Measurements from ENCODE around the gene BOLA2B.
"Not testable (repeated sequence)": the region's sequence is repeated elsewhere in the genome, so short reads cannot be mapped to it uniquely, and the experiment has no call there.

The BOLA2B gene

DNA sequence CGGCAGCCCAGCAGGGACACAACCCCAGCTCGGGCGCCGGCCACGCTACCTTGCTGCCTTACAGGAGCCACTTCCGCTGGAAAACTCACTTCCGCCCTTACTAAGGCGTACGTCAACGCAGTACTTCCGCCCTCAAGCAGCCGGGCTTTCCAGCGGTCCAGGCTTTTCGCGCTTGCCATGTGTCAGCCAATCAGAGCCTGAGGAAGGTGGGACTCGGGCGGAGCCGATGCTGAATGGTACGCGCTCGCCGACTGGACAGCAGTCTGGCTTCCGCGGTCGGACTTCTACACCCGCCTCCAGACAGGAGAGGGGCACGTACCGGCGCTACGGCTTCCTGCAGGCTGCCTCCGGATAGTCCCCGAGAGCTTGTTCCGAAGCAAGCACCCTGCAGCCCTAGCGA, at the start of gene BOLA2B, which contains the start of gene SLX1A:
TSS of gene BOLA2B (minus strand) at position 52 of the 400 bp plus-strand sequence. CDS start 71 bp downstream, outside the sequence.
TSS of gene SLX1A (plus strand) at position 261 of the 400 bp plus-strand sequence. CDS start 210 bp downstream, outside the sequence.
- peak within 1 kb of the TSS; percentile 42 for H3K4me3 ChIP-seq (ENCODE audit: low read length)
- not testable (repeated sequence) for DNase-seq (ENCODE audit: low read depth)

DNA sequence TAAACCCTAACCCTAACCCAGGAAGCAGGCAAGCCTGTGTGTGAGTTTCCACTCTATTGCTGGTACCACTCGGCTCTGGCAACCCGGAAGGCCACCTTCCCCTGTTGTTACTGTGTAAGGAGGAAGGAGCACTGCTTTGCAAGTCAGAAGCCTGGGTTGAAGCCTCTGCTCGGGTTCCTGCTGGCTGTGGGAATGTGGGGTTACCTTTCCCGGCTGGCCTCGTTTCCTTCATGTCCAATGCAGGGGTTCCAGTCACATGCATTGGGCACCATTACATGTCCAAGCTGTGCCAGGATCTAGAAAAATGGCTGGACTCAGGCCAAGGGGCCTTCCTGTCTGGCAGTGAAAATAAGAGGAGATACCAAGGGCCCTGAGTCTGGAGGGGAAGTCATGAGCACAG, 23.6 kb upstream of the BOLA2B start:
- DNase-seq (ENCODE audit: low read depth); H3K4me3 ChIP-seq (ENCODE audit: low read length): not testable (repeated sequence)

DNA sequence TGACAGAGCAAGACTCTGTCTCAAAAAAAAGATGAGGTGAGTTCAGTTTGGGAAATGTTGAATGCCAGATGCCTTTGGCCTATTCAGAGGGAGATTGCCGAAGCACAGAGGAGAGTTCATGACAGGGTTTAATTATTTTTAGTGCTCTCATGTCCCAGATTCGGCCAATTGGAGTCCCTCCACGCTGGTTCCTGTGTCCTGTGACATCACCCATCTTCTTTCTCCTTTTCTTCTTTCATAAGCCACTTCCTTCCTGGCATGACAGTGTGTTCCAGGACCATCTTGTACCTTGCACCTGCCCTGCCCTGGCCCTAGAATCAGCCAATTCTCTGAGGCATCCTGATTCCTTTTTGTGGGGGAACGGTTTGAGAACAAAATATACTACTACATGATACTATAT, 17.9 kb upstream of the BOLA2B start:
- not testable (repeated sequence) for DNase-seq (ENCODE audit: low read depth); H3K4me3 ChIP-seq (ENCODE audit: low read length)

DNA sequence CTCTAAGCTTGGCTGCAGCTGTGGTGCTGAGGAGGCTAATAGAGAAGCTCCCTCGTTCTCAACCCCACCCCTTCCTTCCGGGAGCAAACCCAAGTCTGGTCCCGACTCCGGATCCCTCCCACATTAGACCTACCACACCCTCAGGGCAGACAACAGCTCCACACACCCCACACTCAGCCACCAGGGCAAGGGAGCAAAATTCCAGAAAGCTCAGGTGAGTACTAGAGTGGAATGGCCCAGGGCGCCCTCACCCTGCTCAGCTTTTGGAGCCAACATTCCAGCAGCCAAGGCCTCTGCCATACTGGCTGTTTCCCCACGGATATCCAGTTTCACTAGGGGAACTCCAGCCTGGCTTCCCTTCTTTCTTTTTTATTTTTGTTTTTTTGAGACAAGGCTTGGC, 15.6 kb upstream of the BOLA2B start:
- DNase-seq (ENCODE audit: low read depth); H3K4me3 ChIP-seq (ENCODE audit: low read length): not testable (repeated sequence)

DNA sequence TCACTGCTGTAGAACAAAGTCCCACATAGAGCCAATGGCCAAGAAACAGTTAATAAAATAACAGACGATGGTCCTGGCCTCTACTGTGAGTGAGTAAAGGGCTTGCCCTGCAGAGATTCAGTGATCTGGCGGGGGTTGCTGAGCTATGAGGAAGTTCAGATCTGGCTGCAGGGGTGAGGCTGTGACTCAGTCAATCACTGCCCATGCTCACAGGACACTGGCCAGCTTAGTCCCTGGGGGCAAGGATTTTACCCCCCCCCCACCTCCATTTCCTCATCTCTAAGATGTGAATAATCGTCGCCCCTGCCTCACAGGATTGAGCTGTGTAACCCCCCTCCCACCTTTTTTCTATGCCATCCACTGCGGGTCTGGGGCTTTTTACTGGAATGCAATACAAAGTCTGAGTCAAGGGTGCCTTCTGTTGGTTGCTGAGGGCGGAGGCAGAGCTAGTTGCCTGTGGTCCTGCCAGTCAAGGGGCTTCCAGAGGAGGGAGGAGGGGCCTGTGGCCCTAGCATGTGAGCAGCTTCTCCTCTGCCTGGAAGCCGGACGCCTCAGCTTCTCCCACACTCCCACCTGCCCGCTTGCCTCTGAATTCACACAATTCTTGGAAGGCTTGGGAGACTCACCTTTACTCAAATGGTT, 13.7 kb upstream of the BOLA2B start:
- H3K4me3 ChIP-seq (ENCODE audit: low read length); DNase-seq (ENCODE audit: low read depth): not testable (repeated sequence)

DNA sequence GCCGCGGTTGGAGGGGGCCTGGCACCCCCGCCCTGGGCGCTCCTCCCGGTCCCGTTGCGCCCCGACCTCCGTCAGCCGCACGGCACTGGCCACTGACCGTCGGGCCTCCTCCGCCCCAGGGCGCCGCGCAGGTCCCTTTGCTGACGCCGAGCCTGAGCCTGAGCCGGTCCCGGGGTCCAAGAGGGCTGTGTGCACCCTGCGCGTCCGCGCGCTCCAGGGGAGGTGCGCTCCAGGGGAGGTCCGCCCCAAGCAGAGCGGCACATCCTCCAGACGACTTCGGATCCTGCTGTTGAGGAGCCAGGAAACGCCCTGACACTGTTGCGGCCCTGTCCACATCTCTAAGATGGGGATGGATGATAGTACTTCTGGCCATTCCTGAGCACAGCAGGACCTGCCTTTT, 12.8 kb upstream of the BOLA2B start:
- not testable (repeated sequence) for H3K4me3 ChIP-seq (ENCODE audit: low read length); DNase-seq (ENCODE audit: low read depth)

DNA sequence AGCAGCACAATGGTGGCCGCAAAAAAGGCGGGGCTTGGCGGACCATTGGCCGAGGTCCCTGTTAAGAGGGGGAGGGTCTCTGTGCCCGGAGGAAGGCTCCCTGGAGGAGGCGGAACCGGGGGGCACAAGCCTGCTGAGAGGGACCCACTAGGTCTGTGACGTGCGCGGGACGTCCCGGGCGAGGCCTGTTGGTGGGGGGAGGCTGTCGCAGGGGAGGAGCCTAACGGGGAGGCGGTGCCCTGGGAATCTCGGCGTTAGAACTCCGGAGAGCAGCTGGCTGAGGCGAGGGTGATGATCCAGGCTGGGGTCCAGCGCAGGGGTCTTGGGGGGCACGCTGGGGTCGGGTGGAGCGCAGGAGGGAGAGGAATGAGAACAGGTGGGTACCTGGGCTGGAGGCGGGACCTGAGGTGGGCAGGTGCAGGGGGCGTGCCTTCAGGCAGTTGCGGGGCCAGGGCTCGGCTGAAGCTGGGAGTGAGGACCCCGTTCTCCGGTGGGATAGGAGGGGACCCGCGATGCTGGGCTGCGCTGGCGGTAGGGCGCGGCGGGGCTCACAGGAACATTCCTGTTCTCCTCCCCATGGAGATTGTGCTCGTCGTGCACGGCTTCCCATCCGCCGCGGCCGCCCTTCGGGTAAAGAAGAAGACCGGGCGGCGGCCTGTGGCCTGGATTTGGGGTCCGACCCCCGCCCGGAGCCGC, 12.2 kb upstream of the BOLA2B start:
- not testable (repeated sequence) for DNase-seq (ENCODE audit: low read depth)
- H3K4me3 ChIP-seq (ENCODE audit: low read length), result peak overlapping the region; percentile 46

DNA sequence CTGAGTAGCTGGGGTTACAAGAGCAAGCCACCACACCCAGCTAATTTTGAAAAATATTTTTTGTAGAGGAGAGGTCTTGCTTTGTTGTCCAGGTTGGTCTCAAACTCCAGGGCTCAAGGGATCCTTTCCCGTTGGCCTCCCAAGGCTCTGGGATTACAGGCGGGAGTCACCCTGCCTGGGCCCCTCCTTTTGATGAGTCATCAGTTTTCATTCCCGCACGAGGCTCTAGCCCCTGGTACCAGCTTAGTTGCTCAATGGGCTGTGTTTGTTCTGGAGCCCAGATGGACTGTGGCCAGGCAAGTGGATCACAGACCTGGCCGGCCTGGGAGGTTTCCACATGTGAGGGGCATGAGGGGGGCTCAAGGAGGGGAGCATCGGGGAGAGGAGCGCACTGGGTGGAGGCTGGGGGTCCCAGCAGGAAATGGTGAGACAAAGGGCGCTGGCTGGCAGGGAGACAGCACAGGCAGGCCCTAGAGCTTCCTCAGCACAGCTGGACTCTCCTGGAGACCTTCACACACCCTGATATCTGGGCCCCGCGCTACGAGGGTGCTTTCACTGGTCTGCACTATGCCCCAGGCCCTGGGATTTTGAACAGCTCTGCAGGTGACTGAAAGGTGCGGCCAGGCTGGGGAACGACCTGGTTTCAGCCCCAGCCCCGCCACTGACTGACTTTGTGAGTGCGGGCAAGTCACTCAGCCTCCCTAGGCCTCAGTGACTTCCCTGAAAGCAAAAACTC, 6.3 kb upstream of the BOLA2B start:
- not testable (repeated sequence) for DNase-seq (ENCODE audit: low read depth); H3K4me3 ChIP-seq (ENCODE audit: low read length)

DNA sequence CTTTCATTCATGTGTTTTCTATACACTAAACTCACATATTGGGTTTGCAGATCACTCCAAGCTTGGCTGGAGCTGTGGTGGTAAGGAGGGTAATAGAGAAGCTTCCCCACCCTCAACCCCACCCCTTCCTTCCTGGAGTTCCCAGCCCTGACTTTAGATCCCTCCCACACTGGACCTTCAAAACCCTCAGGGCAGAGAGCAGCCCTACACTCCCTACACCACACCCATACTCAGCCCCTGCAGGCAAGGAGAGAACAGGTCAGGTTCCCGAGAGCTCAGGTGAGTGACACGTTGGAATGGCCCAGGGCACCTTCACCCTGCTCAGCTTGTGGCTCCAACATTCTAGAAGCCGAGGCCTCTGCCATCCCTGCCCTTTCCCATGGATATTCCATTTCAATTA, 5.6 kb upstream of the BOLA2B start, which contains the start of gene SULT1A3:
TSS of gene SULT1A3 (plus strand) at position 207 of the 400 bp plus-strand sequence. CDS start 1,474 bp downstream, outside the sequence.
- not testable (repeated sequence) for H3K4me3 ChIP-seq (ENCODE audit: low read length); DNase-seq (ENCODE audit: low read depth)

DNA sequence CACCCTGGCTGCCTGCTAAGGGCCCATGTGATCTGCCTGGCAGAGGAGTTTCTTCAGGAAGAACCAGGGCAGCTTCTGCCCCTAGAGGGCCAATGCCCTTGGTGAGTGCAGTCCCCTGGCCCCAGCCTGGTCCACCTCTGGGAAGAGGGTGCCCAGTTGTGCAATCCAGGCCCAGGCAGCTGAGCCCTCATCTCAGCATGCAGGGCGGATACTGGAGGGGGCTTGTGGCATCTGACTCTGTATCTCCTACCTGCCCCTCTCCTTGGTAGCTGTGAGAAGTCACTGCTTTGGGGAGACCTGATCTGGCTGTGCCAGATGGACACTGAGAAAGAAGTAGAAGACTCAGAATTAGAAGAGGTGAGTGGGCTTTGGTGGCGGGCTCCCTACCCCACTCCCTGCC, 3.5 kb upstream of the BOLA2B start:
- not testable (repeated sequence) for H3K4me3 ChIP-seq (ENCODE audit: low read length); DNase-seq (ENCODE audit: low read depth)

DNA sequence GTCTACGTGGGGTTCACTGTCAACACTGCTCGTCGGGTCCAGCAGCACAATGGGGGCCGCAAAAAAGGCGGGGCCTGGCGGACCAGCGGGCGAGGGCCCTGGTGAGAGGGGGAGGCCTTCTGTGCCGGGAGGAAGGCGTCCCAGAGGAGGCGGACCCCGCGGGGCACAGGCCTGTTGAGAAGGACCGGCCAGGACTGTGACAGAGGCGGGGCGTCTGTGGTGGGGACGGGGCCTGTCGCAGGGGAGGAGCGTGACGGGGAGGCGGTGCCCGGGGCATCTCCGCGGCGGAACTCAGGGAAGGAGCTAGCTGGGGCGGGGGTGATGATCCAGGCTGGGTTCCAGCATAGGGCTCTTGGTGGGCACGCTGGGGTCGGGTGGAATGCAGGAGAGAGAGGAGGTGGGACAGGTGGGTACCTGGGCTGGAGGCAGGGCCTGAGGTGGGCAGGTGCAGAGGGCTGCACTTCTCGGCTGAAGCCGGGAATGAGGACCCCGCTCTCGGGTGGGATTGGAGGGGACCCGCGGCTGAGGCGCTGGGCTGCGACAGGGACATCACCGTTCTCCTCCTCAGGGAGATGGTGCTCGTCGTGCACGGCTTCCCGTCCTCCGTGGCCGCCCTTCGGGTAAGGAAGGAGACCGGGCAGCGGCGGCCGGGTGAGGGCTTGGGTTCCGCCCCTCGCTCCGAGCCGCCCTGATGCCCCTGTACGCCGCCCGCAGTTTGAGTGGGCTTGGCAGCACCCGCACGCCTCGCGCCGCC, 883 bp upstream of the BOLA2B start:
- H3K4me3 ChIP-seq (ENCODE audit: low read length), result peak overlapping the region; percentile 42
- not testable (repeated sequence) for DNase-seq (ENCODE audit: low read depth)

DNA sequence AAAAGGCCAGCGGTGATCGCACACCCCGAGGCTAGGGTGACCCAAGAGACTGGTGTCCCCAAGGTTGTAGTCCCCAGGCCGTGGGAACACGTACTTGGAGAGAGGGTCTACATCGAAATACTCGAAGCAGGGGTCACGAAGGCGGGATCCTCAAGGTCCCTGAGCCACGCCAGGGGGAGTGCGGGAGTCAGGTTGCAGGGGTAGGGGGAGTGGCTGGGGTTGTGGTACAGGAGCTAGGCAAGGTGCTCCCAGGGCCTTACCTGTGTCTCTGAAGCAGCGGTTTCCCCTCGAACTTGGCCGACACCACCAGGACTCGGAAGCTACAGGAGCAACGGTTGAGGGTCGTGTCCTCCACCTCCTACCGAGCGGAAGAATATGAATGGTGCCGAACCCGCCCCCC, 368 bp downstream of the BOLA2B start:
- DNase-seq (ENCODE audit: low read depth), result not testable (repeated sequence)

DNA sequence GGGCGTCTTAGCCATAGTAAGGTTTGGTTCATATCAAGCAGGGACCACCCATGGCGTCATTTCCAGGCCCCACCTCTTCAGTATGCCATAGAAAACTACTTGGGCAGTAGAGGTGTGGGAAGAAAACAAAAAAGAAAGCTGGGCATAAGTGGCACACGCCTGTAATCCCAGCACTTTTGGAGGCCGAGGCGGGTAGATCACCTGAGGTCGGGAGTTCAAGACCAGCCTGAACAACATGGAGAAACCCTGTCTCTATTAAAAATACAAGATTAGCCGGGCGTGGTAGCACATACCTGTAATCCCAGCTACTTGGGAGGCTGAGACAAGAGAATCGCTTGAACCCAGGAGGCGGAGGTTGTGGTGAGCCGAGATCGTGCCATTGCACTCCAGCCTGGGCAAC, 2.3 kb downstream of the BOLA2B start:
- not testable (repeated sequence) for DNase-seq (ENCODE audit: low read depth); H3K4me3 ChIP-seq (ENCODE audit: low read length)

More for the DNA sequence above, 368 bp downstream of the BOLA2B start:
- H3K4me3 ChIP-seq (ENCODE audit: low read length), result not testable (repeated sequence)

DNA sequence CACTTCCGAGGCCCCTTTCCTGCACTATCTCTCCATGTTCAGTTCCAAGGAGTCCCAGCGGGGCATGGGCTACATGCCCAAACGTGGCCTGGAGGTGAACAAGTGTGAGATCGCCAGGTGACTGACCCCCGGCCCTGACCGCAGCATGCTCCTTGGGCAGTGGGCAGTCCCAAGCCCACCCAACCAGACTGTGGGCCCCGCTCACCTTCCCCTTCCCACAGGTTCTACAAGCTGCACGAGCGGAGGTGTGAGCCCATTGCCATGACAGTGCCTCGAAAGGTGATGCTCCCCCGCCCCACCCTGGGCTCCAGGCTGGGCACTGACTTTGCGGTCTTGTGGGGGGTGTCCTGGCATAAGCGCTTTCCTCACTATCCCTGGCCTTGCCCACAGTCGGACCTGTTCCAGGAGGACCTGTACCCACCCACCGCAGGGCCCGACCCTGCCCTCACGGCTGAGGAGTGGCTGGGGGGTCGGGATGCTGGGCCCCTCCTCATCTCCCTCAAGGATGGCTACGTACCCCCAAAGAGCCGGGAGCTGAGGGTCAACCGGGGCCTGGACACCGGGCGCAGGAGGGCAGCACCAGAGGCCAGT, 5.4 kb downstream of the BOLA2B start:
- TF ChIP-seq, protein P1, sequence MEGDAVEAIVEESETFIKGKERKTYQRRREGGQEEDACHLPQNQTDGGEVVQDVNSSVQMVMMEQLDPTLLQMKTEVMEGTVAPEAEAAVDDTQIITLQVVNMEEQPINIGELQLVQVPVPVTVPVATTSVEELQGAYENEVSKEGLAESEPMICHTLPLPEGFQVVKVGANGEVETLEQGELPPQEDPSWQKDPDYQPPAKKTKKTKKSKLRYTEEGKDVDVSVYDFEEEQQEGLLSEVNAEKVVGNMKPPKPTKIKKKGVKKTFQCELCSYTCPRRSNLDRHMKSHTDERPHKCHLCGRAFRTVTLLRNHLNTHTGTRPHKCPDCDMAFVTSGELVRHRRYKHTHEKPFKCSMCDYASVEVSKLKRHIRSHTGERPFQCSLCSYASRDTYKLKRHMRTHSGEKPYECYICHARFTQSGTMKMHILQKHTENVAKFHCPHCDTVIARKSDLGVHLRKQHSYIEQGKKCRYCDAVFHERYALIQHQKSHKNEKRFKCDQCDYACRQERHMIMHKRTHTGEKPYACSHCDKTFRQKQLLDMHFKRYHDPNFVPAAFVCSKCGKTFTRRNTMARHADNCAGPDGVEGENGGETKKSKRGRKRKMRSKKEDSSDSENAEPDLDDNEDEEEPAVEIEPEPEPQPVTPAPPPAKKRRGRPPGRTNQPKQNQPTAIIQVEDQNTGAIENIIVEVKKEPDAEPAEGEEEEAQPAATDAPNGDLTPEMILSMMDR (conservative IDR thresholded peaks at IDR 0.05; ENCODE audit: low read depth, low read length), result no peak
- H3K4me3 ChIP-seq (ENCODE audit: low read length), result no peak overlapping the region
- no peak for DNase-seq (ENCODE audit: low read depth)

Measured in retinal pigment epithelial cell (primary cell).